Right lobe of liver (tissue), 4 donors: Measurements from ENCODE around the gene THBS4.

ENCODE experiments used
- CTCF ChIP-seq, 4 donors: fragments of 200-600 bp in 3 of 4; fragments of 450-650 bp in 1 of 4; IDR thresholded peaks; one replicate each; pipeline versions ENCODE4 v1.5.1 to v1.8.0; 2016 to 2022; ENCODE audit warnings: antibody characterized with exemption in 4 of 4, mild to moderate bottlenecking in 2 of 4
- POLR2A ChIP-seq: fragments of 450-650 bp; IDR thresholded peaks from one replicate; pipeline ENCODE4 v1.6.1; 2017; ENCODE audit warnings: antibody characterized with exemption, mild to moderate bottlenecking
- donor health status: DM: no; HTN: no; CAD: no.
- donor health status: DM: no; HTN: no; CAD: no.
- donor health status: DM: no; HTN: yes; CAD: no.

- TF ChIP-seq CTCF (IDR thresholded peaks at IDR 0.05) (no peak), POLR2A (no peak)
Measured at GRCh38 chr5:80072103-80073073, 37.2 kb downstream of the THBS4 start.
